Right ventricle myocardium inferior (tissue), 1 donor: ENCODE results near the gene RAC2. TPM values are rescaled to one million over a fixed set of nuclear protein-coding genes. Genes with fewer than 3 reads are reported as not detected.

ENCODE experiments used
- ATAC-seq: fragments of 200-7000 bp; cut with Tn5 transposase; one replicate; pipeline ENCODE4 v1.9.1; 2020; ENCODE audit warnings: mild to moderate bottlenecking, moderate library complexity
- DNase-seq: peaks from one replicate; pipeline ENCODE4 v3.0.0; 2021; ENCODE audit errors: missing footprints
- intact Hi-C: fragments of 100-400 bp; cut with DNase I; formaldehyde crosslinking; loops from one replicate; pipeline ENCODE4 v1.11.0; 2022
- long read RNA-seq: library from polyadenylated mRNA; unstranded; transcript quantifications from one replicate; pipeline ENCODE4 v2.0.0, GENCODE V29; 2021
- total RNA-seq: library from RNA; stranded (reverse); fragmentation: NEBNext Ultra II Directional; extraction: Animal tissue kit (Norgen Biotek cat#: 25700); gene quantifications from one replicate; pipeline ENCODE4 v1.2.1, GENCODE V29; 2021
- donor health status: DM: no; HTN: yes; CAD: no; lungs with severe emphysema.

Gene RAC2
- 6.9 TPM for total RNA-seq
- long read RNA-seq, partial matches to known transcripts = 0 of 2 reads
- long read RNA-seq, other reads (novel, unspliced or antisense) = 0 of 2 reads

DNA sequence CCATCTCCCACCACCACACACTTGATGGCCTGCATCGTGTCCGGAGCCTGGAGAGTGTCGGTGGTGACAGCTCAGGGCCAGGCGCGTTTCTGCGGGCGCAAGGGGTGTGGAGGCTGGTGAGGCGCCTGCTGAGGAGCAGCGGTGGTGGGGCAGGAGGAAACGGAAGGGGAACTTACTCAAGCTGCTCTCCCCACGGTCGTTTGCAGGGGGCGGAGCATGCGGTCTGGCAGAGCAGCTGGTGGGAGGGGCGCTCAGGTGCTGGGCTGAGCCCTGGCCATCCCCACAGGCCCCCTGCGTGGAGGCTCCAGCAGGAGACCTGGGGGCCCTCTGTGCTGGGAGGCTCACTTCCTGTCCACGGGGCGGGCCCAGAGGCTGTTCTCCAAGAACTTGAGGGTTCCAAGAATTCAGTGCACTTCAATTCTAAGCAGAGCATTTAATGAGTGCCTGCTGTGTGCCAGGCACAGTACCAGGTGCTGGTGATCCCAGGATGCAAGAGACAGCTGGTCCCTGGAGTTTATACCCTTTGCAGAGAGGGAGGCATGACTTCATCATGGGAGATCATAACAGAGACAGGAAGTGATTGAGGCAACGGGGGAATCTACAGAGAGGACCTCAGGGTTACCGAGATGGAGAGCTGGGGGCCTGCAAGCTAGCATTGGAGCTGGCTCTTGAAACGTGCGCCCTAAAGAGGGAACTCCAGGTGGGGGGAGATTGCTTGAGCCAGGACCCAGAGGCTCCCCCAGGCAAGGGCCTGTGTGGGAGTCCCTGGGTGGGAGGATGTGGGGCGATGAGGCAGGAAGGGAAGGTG lies at the start of gene RAC2:
Gene RAC2 (minus strand): TSS at position 156 of the 808 bp plus-strand sequence. CDS start 121 bp downstream, at position 35.
- DNase-seq (peak; percentile 94), ATAC-seq (peak; percentile 61)
- intact Hi-C loops = no loop called here

DNA sequence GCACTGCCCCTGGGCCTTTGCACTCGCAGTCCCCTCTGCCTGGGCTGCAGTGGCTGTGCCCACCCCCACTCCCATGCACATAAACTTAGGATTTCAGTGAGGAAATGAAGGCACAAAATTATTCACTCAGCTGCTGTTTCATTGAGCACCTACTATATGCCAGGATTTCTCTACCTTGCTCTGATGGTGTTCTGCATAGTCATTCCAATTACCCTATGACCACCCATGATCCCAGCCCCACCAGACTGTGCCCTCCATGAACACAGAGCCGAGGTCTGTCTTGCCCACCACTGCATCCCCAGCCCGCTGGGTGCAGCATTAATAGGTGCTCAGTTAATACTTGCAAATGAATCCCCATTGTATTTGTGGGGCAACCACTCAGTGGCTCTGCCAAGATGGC lies 49.1 kb upstream of the RAC2 start:
- DNase-seq (no peak), ATAC-seq (no peak)
- intact Hi-C loops = no loop called here

DNA sequence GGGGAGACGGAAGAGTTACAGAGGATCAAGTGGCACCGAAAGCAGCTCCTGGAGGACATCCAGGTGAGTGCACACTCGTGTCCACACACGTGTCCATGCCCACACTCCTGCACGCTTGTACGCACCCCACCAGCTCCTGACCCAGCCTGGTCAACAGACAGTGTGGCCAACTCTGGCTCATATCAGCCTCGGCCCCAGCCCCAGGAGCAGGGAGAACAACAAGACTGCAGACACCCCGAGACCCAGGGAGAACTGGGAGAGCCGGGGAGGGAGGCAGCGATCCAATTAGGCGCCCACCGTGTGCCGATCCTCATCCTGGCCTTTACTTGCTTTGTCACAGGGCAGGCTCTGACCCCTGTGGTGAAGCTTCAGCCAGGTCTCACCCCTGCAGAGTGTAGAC lies 48.6 kb upstream of the RAC2 start:
- DNase-seq = no peak

DNA sequence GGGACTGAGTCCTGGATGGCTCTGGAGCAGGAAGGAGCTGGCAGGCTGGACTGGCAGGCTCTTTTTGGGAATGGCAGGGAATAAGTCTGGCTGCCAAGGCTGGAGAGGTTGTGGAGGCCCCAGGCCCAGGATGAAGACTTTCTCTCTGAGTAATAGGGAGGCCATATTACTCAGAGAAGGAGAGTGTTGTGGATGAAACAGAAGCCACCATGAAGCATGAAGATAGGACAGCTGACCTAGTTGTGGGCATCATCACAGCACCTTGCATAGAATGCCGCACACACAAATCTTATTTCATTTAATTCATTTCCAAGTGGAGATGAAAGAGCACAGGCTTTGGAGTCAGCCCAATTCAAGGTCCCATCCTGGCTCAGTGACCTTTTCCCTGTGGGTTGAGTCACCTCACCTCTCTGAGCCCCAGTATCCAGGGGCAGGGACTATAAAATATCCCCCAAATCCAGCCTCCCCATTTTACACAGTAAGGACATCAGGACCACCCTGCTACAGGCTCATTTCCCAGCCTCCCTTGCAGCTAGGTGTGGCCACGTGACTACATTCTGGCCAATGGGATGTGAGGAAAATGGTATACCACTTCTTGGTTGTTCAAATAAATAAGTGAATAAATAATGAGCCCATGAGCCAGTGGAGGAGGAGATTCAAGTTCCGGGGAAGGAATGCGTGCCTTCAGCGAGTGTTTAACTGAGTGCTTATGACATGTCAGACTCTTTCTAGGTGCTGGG lies 47.7 kb upstream of the RAC2 start:
- DNase-seq = no peak
- ATAC-seq = no peak
- intact Hi-C loops = no loop called here

More for the DNA sequence above, 48.6 kb upstream of the RAC2 start:
- intact Hi-C loops = no loop called here
- ATAC-seq = no peak

DNA sequence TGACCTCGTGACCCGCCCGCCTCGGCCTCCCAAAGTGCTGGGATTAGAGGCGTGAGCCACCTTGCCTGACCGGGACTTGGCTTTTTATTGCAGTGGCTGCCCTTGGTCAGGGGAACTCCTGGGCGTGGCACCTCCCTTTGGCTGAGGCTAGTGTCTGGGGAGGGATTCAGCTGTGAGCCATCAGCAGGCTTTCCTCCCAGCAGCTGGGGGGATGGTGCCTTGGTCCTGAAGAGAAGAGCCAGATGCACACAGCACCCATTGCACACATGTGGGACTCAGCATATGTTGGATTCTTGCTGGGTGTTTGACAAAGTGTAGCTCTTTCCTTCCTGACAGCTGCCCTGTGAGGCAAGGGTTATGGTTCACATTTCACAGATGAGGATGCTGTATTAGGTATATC lies 46.7 kb upstream of the RAC2 start:
- intact Hi-C loops = no loop called here
- DNase-seq (no peak), ATAC-seq (peak; percentile 58)

DNA sequence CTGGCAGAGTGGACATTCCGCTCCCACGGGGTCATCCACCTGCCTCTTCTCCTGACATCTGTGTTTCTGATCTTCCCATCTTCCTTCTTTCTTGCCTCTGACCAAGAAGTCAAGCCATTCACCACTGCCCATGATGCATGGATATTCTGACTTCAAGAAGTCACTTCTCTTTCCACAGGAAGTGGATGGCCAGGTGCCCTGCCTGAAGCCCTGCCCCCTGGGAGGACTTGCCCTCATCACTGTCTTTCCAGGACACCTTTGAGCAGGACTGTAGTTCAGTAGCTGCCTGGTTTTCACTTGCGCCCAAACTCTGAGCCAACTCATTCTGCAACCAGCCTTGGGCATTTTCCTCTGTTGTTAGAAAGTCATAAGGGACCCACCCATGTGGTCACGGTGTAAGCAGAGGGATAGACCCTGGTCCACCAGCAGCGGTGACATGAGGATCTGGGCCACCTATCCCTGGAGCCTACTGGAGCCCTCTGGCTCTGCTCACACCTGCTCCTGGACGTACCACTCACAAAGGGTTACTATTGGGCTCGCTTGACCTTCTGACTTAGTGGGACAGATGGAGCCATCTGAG lies 45.2 kb upstream of the RAC2 start:
- intact Hi-C loops = no loop called here
- ATAC-seq = no peak
- DNase-seq = no peak

DNA sequence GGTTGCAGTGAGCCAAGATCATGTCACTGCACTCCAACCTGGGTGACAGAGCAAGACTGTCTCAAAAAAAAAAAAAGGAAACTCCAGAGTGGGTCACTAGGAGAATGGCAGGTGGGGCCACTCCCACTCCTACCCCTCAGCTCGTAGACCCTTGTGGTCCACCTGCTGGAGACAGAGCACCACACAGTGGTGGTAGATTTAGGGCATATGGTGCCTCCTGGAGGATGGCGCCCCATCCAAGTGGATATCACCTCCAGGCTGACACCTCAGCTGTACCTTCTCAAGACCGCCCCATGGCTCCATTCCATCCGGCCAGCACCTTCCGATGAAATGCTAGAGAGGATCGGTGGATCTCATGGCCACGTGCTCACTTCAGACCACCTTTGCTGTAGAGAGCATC lies 44.5 kb upstream of the RAC2 start:
- ATAC-seq = no peak
- intact Hi-C loops = no loop called here

DNA sequence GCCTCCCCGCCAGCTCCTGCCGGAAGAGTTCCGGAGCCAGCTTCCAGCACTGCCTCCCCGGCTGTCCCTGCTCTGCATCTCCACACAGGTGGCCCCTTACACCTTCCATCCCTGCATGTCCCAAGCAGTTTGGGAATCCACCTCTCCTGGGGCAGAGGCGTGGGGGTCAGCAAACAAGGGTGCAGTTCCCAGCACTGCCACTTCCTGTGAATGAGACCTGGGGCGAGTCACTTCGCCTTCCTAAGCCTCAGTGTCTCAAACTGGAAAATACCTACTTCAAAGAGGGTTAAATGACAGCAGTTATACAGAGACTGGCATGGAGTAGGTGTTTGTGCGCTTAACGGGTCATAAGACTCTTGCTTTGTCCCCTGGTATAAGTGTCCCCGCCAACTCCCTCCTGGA lies 43.5 kb upstream of the RAC2 start:
- intact Hi-C loops = no loop called here
- no peak for ATAC-seq
- DNase-seq = no peak

More for the DNA sequence above, 44.5 kb upstream of the RAC2 start:
- no peak for DNase-seq

DNA sequence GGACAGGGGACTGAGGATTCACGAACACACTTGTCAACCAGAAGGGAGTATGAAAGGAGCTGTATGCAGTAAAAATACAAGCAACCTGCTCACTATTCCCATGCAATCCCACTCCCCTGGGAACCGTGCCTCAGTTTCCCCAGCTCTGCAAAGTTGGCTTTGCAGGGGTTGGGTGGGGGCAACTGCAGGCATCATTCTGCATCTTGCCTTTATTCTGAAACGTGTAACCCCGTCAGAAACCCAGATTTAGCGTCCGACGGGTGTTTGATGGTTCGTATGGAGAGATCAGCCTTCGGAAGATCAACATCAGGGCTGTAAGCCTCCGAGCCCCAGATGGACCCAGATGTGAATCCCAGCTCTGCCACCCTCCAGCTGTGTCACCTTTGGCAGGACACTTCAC lies 41.9 kb upstream of the RAC2 start:
- intact Hi-C loops = no loop called here
- no peak for DNase-seq
- ATAC-seq = no peak

DNA sequence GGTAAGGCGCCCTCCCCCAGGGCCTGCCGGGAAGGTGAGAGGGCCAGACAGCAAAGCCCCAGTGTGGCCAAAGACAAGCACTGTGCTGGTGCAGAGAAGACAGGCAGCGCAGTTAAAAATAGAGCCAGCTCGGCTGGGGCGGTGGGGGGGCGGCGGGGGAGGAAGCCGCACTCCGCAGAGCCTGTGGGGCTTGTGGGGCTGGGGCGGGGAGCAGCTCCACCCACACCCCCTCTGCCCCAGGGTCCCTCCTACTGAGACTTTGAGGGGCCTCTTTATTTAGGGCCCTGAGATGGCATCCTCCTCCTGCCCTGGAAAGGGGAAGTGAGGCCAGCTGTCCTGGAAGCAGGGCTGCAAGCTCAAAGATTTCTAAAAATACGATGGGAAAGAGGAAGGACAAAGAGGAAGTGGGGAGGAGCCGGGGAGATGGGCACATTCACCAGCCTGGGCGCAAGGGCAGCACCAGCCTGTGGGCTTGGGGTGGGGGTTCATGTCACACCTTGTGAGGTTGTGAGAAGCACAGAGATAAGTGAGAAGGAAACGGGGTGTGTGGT lies 40.8 kb upstream of the RAC2 start:
- peak; percentile 86 for ATAC-seq
- intact Hi-C loops = no loop called here
- DNase-seq = peak; percentile 86

DNA sequence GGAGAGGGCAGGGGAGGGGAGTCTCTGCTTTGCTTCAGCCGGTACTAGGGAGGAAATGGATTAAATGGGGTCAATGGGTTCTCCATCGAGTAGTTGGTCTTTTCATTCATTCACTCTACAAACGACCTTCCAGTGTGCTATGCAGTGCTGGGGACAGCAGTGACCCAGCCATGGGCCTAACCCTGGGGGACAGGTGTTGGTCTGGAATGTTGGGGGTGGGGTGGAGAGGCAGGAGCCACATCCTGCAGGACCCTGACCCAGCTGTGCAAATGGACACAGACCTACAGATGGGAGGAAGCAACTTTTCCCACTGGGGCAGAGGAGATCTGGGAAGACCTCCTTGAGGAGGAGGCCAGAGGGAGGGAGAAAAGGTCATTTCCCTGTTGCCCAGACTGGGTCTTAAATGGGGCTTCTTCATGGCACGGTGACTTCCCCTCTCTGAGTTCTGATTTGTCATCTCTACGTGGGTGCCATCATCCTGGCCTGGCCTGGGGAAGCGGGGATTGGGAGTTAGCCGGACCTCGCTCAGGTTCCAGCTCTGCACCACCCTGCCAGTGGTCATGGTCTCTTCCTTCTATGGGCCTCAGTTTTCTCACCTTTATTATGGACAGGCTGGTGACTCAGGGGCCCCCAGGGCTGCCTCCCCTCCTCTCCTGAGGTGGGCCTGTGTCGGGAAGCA lies 40.2 kb upstream of the RAC2 start:
- intact Hi-C loops = no loop called here
- ATAC-seq = peak; percentile 9
- no peak for DNase-seq

DNA sequence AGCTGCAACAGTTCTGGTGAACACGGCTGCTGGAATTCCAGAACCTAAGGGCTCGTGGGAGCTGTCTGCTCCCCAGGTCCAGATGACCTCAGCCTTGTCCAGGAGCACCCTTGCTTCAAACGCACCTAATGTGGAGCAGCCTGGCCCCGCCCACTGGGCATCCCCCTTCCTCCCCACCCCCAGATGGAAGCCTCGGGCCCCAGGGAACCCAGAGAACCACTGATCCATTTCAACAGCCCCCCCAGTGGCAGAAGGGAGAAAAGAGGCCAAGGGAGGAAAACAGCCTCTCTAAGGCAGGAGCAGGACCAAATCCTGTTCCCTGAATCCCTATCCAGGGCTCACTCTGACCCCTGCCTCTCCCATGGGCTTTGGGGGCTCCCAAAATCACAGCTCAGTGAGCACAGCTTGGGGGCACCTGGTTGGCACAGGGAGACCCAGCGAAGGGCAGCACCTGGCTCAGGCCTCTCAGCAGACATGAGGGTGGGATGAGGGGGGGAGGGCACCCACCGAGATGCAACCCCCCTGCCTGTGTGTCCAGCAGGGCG lies 39.4 kb upstream of the RAC2 start:
- intact Hi-C loops = no loop called here
- DNase-seq = no peak
- ATAC-seq = no peak

DNA sequence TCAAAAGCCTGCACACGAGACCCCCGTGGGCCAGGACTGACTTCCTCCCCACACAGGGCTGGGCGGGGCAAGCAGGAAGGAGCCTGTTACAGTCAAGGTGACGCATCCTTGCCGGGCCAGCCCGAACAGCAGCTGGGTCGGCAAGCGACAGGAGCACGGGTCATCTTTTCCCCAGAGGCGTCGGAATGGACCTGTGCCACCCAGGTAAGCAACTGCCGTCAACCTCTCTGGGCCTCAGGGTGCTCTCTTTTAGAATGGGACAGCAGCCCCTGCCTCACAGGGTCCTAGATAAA lies 38.3 kb upstream of the RAC2 start, which contains the start of gene CYTH4:
Gene CYTH4 (plus strand): TSS at position 124 of the 293 bp plus-strand sequence. CDS start 62 bp downstream, at position 186.
- DNase-seq = peak; percentile 93
- ATAC-seq = no peak

DNA sequence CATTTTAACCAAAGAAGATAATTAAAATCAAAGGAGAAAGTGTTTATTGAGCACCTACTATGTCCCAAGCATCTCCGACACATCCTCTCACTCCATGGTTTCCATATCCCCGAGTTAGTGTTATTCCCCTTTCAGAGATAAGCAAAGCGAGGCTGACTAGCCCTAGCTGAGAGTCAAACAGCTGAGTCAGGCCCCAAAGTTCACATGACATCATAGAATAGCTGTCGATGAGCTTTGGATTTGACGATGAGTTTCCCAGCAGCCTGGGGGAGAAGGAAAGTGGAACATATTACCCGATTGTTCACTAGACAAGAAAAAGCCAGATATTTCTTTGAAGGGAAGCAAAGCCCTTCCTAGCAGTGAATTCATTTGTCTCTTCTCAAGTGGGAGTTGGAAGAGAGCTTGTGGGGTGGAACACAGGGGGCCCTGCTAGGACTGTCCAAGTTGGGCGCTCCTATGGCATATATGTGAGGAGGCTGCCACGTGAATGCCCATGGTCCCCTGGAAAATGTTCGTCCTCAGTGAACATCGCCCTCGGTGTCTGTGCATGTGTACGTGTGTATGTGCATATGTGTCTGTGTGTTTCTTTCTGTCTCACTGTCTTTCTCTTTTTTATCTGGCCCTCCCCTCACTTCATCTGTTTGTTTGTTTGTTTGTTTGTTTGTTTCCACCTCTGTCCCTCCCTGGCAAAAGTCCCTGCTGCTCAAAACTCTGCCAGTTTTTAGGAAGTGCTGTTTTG lies 37.7 kb upstream of the RAC2 start:
- ATAC-seq (no peak), DNase-seq (no peak)
- intact Hi-C loops = no loop called here

More for the DNA sequence above, 38.3 kb upstream of the RAC2 start, which contains the start of gene CYTH4:
- intact Hi-C loops = no loop called here

DNA sequence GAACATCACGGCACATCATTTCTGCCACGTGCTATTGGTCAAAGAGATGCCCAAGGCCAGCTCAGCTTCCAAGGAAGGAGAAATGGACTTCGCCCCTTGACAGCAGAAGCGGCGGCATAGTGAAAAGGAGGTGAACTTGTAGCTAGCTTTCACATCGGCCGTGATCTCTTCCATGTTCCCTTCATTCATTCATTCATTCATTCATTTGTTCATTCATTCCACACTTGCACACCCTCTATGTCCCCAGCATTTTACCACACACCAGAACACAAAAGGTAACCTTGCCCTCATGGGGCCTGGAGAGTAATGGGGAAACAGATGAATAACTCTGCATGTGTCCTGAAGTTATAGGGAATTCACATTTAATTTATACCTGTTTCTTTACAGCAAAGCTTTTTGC lies 37.1 kb upstream of the RAC2 start:
- ATAC-seq = no peak

DNA sequence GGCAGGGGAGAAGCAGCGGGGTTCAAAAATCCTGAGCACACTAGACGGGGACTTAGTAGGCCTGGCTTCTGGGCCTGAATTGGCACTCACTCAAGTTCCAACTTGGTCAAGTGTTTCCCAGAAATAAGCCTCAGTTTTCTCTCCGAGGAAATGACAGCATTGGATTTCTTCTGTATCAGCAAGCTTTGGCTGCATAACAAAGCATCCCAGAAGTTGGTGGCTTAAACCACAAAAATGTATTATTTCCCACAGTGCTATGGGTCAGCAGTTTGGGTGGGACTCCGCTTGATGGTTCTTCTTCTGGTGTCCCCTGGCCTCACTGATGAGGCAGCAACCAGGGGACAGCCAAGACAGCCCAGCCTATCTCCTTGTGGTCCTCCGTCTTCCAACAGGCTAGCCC lies 36.6 kb upstream of the RAC2 start:
- intact Hi-C loops = no loop called here
- no peak for ATAC-seq
- DNase-seq = no peak

More for the DNA sequence above, 37.1 kb upstream of the RAC2 start:
- intact Hi-C loops = no loop called here
- no peak for DNase-seq

DNA sequence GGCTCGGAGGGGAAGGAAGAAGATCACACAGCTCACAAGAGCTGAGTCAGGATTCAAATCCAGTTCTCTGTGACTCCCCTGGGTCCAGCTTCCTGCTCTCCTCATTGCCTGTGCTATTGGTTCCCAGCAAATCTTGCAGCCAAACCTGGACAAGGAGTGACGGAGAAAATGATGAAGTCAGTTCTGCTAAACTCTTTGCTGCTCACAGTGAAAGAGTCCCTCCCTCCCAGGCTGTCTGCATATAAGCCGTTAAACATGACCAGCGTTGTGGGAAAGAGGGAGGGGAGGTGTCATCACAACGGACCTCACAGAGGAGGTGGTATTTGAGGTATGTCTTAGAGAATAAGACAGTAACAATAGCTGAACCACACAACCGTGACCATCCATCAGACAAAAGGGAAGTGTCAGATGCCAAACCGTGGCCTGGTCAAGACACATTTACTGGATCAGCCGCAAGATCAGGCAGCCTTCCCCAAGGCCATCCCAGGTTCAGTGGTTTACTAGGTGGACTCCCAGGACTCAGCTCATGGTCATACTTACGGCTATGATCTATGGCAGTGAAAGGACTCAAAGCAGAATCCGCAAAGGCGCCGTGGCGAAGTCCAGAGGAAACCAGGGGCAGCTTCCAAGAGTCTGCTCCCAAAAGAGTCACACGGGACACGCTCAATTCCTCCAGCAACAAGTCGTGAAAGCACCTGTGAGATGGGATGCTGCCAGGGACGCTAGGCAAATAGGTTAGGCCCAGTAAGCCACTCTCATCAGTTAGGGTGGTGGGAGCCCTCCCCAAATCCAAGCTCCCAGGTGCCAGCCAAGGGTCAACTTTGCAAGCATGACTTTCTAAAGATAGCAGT lies 35.5 kb upstream of the RAC2 start:
- intact Hi-C loops = no loop called here
- no peak for DNase-seq
- ATAC-seq = no peak
